Stimulated activated CD4-positive, alpha-beta T cell treated with anti-CD3 and anti-CD28 coated beads, Interleukin-1b, Interleukin-23, amount 100 ng/mL, for 1 hour (primary cell): ENCODE data around the gene NRXN2.

Experiments used
- DNase-seq, 2 donors: peaks; one replicate each; pipeline ENCODE4 v3.0.0-alpha.2; 2020; ENCODE audit warnings: low read depth in 2 of 2

The NRXN2 gene

DNA sequence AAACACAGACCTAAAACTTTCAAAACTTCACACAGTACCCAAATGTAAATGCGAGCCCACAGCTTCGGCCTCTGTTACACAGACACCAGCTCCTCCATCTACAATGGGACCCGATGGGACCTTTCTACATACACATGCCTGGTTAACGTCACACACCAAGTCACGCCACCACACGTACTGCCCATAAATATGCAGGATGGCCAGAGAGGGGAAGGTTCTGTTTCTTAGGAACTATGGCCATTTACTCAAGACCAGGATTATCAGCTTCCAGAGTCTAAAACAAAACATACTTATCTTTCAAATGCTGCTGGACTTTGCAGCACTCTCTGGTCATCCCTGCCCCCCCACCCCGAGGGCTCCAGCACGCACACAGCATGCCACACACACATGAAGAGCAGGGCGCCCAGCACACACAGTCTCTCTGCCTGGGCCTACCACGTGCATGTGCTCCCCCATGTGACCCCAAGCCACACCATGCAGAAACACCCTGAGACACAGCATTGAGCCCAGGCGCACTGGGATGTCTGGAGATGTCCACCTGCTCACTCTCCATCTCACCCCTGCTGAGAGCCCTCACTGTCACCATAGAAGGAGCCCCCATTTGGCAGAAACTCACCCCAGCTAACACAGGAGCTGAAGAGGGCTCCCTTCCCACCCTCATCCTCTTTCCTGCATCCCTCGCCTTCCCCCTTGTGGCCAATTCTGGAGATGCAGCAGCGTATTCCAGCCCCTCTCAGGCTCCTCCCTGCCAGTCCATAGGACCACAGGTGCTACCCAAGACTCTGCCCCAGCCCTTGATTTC lies 70.2 kb downstream of the NRXN2 start:
- DNase-seq = peak; percentile 29 to 74

DNA sequence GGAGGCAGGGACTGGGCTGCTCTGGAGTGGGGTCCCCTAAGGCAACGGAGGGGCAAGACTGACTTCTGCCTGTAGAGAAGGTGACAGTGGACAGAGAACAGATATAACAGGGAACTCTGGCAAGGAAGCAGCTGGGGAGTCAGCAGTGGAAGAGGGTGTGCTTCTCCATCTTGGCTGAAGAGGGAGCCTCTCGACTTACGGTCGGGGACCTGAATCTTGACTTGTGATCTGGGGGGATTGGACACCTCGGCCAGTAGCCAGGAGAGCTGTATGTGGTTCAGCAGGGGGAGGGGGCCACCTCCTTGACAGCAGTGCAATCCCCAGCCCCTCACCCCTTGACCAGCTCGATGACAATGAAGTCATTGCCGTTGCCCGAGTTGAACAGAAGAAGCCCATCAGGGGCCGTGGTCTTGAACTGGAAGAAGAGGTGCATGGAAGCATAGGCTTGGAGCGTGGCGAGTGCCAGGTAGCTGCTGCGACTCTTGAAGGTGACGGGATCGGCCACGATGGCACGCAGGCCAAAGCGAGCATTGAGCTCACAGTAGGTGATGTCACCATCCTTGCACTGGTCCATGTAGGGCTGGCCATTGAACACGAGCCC lies 72.0 kb downstream of the NRXN2 start:
- no peak for DNase-seq

DNA sequence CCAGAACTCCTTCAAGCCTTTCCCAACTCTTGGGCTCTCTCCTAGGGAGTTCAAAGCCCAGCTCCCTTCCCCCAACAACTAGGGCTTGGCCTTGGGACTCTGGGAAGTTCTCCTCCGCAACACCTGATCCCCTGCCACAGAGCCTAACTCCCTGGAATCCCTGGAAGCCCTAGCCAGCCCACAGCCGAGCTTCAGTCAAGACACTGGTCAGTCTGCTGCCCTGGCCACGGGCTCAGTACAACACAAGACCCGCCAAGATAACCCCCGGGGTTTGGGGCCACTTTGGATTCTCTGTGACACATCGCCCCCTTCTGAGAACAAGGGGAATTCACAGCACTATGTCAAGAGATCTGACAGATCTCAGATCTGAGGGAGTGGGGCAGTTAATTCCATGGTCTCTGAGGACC lies 73.7 kb downstream of the NRXN2 start:
- no peak for DNase-seq

DNA sequence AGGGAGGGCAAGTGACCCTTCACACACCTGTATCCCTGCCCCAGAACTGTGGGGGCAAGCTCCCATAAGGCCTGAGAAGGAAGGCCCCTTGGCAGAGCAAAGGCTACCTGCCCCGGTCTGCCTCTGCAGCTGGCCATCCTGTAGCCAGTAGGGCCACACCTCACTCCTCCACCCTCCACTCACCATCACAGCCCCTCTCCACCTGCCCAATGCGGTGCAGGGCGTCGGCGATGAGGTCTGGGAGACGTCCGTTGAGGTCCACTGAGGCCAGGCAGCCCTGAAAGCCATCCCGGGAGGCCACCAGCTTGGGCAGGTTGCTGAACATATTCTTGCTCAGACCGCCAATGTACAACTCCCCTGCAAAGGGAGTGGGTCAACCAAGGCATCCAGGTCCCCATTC lies 74.4 kb downstream of the NRXN2 start:
- DNase-seq = no peak

DNA sequence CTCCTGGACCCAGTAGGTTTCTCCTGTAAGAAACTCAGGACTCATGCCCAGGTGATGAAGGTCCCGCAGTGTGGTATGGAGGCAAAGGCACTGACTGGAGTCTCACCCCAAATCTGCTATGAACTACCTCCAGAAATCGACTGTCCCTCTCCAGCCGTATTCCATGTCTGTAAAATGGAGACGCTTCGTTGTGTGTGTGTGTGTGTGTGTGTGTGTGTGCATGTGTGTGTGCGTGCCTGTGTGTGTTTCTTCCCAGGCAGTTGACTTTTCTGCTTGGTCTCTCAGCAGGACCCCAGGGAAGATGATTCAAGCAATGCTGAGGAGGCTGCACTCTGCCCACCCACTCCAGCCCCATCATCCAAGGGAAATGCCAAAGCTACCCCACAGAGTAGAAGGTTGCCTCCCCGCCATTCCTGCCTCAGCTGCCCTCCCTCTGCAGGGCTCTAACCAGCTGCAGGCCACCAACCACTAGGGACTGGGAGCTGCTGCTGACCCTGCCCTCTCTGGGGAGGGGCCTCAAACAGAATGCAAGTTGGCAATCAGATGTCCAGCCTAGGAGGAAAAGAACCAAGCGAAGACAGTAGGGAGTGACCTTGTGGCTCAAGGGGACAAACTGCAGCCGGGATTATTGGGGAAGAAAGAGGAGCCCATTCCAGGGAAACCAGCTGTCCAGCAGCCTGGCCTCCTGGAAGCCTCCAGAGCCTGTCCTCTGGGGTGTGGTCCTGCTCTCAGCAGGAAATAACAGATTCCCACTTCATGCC lies 75.8 kb downstream of the NRXN2 start:
- no peak for DNase-seq

DNA sequence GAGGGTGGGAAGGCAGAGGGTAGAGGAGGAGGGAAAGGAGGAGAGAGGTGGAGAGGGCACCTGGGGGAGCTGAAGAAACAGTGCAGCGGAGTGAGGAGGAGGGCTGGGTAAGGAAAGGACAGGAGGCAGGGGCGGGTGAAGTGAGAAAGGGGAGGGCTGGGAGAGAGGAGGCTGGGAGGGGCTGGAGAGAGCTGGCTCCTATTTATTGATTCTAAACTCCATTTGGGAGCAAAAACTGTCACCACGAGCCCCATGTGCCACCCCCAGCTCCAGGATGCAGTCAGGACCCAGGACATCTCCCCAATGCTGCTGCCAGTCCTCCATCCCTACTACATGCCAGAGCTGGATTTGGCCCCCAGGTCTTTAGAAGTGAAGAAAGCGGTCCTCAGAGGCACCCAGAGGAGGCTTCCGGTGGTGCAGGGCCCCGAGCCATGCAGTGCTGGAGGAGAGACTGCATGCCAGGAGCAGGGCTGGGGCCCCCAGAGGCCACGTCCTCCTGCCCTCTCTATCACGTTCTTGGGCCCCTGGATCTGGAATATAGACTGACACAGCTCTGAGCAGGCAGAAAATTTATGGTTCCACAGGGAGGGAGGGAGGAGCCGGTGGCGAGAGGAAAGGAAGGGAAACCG lies 78.2 kb downstream of the NRXN2 start:
- DNase-seq = no peak

DNA sequence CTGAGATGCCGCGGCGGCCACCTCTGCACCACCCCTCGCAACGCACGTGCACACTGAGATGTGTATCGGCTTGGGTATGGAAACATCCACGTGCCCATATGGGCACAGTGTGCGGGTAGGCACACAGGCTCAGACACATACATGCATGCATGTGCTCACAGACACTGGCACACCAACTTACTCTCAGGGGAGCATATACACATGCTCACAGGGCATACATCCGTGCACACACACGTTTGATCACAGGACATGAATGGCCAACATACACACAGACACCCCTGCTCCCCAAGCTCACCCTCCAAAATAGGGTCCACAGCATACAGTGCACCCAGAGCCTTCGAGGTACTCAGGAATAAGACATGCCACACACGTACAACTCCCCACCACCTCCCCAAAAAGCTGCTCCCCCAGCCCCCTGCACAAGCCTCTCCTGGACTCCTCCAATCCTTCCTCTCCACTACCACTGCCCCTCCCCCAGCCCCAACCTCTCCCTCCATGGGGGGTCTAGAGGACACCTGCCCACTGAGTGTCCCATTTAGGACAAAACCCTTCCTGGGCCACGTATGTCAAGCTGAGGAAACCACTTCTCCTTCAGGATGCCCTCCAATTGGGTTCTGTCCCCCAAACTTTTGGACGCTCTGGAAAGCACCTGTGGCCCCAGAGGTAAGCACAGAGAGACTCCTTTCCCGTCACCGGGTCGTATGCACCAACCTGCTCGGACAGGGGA lies 78.9 kb downstream of the NRXN2 start:
- DNase-seq = no peak

DNA sequence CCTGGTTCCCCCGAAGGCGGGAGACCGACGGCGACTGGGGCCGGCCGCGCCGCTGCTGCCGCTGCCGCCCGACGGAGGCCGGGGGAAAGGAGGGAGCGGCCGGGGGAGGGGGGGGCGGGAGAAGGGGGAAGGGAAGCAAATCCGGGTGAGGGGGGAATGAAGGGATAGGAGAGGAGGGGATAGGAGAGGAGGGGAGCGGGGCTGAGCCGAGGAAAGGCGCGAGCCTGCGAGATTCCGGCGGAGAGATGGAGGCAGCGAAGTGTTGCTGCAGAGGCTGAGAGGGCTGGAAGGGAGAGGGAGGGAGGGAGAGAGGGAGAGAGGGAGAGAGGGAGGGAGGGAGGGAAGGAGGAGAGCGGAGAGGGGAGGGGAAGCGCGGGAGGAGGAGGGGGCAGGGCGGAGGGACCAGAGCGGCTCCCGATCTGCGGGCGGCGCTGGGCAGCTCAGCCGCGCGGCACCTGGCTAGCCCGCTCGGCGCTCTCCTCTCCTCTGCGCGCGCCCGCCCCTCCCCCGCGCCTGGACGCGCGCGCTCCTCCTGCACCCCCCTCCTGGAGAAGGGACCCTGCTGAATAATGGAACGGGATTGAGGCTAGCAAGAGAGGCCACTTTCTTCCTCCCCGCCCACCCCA lies 79.6 kb downstream of the NRXN2 start:
- no peak for DNase-seq

DNA sequence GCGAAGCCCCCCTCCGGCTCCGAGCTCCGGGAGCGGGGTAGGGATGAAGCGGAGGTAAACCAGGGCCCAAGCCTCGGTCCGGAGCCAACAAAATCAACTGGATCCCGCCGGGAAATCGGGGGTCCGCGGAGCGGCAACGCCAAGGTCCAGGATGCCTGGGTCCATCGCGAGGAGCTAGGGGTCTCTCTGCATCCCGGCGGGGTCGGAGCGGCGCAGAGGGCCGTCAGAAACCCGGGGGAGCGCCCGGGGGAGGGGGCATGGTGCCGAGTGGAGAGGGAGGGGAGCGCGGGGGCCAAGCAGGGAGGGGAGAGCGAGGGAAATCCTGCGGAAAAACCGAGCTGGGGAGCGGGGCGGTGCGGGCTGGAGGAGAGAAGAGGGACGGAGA lies 80.1 kb downstream of the NRXN2 start:
- DNase-seq = no peak

DNA sequence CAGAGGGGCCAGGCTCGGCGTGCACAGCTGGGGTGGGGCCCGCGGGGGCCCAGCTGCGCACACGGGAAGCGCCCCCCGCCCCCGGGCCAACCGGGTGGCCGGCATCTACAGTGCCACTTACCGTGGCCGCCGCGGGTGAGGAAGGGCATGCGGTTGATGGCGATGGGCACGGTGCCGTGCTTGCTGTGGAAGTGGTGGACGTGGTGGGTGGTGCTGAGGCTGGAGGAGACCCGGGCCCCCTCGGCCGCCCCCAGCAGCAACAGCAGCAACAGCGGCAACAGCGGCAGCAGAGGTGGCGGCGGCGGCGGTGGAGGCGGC lies 80.6 kb downstream of the NRXN2 start:
- no peak for DNase-seq

DNA sequence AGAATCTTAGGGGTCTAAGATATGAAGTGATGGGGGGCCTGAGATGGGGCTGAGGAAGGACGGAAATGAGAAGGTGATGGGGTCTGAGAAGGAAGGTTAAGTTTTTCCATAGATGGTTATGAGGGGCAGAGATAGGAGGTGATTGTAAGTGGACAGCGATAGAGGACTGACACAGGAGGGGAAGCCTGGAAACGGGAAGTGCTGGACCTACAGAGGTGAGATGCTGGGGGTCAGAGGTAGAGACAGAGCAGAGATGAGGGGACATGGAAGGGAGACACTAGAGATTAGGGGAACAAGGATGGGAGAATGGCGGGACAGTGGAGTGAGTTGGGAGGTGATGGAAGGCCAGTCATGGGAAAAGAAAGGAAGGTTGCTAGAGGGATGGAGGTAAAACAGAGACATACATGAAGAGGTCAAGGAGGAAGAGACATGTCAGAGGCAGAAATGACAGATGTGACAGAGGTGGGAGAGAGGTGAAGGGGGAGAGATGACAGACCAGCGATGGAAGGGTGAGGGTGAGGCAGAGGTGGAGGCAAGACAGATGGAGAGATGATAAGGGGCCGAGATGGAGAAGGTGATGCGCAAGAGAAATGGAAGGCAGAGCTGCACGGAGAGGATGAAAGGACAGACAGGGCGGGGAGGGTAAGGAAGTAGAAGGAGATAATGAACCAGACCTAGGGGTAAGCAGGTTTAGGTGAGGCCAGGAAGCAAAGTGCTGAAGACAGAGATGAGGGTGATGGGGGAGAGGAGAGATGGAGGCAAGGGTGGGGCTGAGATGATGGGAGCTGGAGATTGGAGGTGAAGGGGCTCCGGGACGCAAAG lies 81.2 kb downstream of the NRXN2 start:
- DNase-seq = no peak

DNA sequence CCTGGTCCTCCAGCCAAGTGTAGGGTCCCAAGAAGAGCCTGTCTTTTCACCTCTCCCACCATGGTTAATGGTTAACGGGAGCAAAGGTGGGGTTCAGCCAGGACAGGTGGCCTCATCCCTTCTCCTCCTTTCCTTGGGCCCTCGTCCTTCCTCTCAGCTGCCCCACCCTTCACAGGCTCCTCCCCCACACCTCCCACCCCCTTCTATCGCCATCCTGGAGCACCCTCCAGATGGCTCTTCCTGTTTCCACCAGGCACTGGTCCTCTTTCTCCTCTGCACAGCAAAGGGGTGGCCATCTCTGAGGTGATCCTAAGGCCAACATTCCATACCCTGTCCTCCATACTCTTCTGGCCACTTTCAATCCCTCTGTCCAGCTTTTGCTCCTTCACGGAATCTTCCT lies 83.1 kb downstream of the NRXN2 start:
- DNase-seq = no peak

DNA sequence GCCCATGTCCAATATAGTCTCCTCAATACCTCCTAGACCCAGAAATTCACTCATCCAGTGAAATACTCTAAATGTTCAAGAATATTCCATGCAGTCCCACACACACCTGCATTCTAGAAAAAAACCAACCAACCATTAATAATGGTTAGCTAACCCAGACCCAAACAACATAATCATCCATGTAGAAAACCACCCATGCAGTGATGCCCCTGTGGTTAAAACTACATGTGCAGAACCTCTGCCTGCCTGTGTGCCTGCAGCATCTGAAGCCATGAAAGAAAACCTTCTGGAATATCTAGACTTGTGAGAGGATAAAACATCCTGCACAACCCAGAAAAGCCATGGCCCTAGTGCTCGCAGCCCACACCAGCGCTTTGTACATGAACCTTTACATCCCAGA lies 84.2 kb downstream of the NRXN2 start:
- no peak for DNase-seq

DNA sequence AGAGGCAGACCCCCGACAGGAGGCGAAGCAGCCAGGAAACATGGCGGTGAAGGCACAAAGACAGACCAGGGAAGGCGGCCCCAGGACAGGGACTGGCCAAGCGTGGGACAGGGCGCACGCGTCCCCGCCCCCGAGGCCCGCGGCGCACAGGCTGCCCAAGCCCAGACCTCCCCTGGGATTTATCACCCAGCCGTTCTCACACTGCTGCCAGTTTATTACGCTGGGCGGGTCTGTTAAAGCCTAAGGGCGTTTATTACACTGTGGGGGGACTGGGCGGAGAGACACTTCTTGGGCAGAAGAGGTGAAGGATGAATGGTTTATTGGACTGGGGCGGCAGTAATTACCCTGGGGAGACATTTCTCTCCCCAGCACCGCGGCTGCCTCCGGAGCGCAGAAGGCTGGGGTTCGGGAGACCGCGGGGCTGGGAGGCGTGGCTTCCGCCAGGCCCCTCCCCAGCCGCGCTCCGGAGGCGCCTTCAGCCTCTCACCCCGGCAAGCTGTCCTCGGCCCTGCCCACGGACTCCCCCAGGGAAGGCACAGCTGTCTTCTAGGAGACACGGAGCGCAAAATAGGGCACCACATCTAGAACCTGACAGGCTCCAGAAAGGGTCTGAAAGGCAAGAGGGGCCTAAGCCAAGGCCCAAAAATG lies 84.9 kb downstream of the NRXN2 start:
- DNase-seq = no peak

DNA sequence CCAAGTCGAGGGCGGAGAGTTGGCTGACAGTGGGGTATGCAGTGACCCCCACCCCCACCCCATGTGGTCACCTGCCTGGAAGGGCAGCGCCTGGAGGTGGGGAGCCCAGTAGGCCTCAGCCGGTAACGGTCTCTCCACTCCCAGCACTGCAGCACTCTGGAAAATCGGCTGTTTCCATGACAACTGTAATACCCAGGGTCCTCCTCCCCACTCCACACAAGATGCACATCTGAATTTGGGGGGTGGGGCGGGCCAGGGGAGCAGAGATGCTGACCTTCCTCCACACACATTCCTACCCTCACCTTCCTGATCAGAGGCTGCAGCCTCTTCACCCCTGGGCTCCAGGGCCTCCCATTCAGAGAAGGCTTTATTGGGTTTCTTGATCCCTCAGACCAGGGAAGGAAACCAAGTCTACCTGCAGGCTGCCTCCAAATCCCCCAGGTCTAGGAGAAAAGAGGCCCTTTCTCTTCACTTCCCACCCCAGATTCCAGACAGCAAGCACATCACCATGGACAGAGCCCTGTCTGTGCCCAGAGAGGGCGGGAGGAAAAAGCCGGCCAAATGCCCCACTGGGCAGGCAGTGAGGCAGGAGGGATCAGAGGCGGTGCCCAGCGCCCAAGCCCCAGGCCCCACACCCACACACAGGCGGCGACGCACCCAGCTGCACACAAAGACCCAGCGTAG lies 85.5 kb downstream of the NRXN2 start:
- no peak for DNase-seq

DNA sequence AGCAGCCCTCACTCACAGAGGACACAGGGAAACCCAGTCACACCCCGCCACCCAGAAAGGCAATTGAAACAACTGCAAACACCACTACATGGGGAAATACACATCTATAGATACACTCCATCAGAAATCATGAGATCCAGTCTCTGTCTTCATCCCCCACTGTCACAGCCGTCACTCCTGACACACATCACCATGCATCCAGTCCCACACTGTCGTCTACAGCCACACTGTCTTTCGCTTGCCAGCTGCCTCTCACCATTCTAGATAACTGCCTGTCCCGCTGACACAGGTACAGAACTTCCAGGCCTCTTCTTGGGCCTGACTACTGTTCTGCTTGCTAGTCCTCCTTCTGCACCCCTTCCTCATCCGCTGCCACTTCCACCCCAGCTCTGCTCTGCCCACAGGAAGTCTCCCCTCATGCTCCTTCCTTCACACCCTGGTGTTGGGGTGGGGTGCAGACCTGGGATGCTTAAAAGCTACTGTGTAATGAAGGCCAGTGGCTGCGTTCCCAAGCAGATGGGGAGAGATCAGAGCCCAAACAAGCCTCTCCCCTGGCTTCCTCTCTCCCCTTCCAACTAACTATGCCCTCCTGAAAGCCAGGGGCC lies 89.3 kb downstream of the NRXN2 start:
- no peak for DNase-seq

DNA sequence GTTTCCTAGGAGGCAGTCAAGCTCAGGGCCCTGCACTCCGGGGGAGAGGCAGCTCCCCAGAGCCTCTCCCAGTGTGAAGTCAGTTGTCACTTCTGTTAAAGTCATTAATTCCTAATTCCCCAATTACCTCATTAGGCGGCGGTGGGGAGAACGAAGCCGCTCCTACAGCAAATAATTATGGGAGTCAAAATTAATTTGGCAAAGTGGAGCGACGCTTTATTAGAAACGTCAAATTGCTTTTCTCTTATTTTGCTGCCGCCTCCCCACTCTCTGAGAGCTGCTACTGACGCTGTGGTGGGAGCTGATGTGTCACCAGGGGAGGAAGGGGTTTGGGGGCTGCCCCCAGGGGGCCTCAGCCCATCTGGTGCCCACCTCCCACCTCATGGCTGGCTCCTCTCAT lies 90.3 kb downstream of the NRXN2 start:
- DNase-seq = no peak

DNA sequence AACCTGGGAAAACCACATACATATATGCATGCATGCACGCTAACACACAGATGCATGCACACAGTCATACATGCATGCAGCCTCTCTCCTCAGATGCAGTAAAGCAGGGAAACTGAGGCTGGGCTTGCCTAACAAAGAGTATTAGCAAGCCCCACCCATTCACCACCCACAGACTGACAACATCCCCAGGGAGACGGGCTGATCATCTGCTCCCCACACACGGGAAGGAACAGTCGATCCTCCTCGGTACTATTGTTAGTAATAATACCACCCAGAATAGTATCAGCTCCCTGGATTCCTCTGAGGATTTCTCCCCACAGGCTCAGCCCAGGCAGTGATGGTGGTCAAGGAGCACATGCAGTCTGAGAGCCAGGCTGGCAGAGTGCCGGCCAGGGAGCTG lies 90.8 kb downstream of the NRXN2 start:
- no peak for DNase-seq

DNA sequence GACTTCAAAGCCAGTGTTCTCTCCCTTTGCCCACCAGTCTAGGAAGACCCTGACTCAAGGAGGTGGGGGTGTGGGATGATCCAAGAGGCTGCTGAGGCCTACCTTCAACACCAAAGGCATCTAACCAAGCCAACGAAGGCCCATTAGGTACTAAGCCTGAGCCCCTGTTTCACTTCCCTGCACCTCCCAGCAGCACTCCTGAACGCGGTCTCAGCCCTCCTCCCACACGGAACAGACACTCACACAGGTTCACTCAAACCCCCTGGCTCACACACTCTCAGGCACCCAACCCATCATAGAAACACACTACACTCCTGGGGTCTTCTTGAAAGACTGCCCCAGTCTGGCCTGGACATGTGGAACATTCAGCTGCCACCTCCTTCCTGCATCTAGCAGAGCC lies 91.3 kb downstream of the NRXN2 start:
- no peak for DNase-seq
